HepG2 (cell line): ENCODE data around the gene GATD1. TPM values are rescaled to one million over a fixed set of nuclear protein-coding genes. Genes with fewer than 3 reads are reported as not detected.

Source experiments
- FOSL1 ChIP-seq: sonication (generic); formaldehyde crosslinking; IDR thresholded peaks from 2 replicates; pipeline ENCODE4 v1.9.0; 2021; ENCODE audit warnings: missing genetic modification reagents, borderline replicate concordance
- HNF1A ChIP-seq, 2 experiments: sonication (generic) in 1 of 2; formaldehyde crosslinking in 1 of 2; IDR thresholded peaks; 2 replicates each; pipeline versions ENCODE4 v1.4.0 to v1.6.1; 2016 to 2020; ENCODE audit warnings: borderline replicate concordance in 1 of 2, low read depth in 1 of 2, mild to moderate bottlenecking in 1 of 2, missing genetic modification reagents in 1 of 2
- KAT2B ChIP-seq: fragments of 150-350 bp; IDR thresholded peaks from 2 replicates; pipeline ENCODE4 v1.6.1; 2014; ENCODE audit warnings: low read depth, low read length, borderline replicate concordance
- KDM5B ChIP-seq: sonication (generic); formaldehyde crosslinking; IDR thresholded peaks from 2 replicates; pipeline ENCODE4 v1.4.0; 2020; ENCODE audit warnings: missing genetic modification reagents, mild to moderate bottlenecking, borderline replicate concordance
- POLR2G ChIP-seq: fragments of 200-400 bp; formaldehyde crosslinking; IDR thresholded peaks from 2 replicates; pipeline ENCODE4 v1.6.1; 2018; ENCODE audit warnings: mild to moderate bottlenecking, low read depth, low read length, moderate library complexity
- RFX3 ChIP-seq: IDR thresholded peaks from 2 replicates; pipeline ENCODE4 v1.6.1; 2016; ENCODE audit warnings: missing biosample characterization, missing genetic modification reagents
- STAT6 ChIP-seq: sonication (generic); formaldehyde crosslinking; IDR thresholded peaks from 2 replicates; pipeline ENCODE4 v1.4.0; 2020; ENCODE audit warnings: missing genetic modification reagents, mild to moderate bottlenecking, borderline replicate concordance
- TBP ChIP-seq: sonication (generic); formaldehyde crosslinking; IDR thresholded peaks from 2 replicates; pipeline ENCODE4 v1.5.0; 2020; ENCODE audit warnings: missing genetic modification reagents
- ZBTB20 ChIP-seq: sonication (generic); formaldehyde crosslinking; IDR thresholded peaks from 2 replicates; pipeline ENCODE4 v1.8.1; 2023; ENCODE audit warnings: missing genetic modification reagents, low read depth, mild to moderate bottlenecking, borderline replicate concordance
- ZNF205 ChIP-seq: IDR thresholded peaks from 2 replicates; pipeline ENCODE4 v1.6.1; 2018; ENCODE audit warnings: missing biosample characterization, missing genetic modification reagents
- ZNF609 ChIP-seq: sonication (generic); formaldehyde crosslinking; IDR thresholded peaks from 2 replicates; pipeline ENCODE4 v1.4.0; 2020; ENCODE audit warnings: mild to moderate bottlenecking, missing genetic modification reagents, borderline replicate concordance
- ZNF674 ChIP-seq: sonication (generic); formaldehyde crosslinking; IDR thresholded peaks from 2 replicates; pipeline ENCODE4 v1.5.0; 2020; ENCODE audit warnings: low read depth, mild to moderate bottlenecking, missing genetic modification reagents
- ZNF724P ChIP-seq: sonication (generic); formaldehyde crosslinking; IDR thresholded peaks from 2 replicates; pipeline ENCODE4 v1.8.0; 2022; ENCODE audit warnings: missing genetic modification reagents, borderline replicate concordance
- ZNF780A ChIP-seq: sonication (generic); formaldehyde crosslinking; IDR thresholded peaks from 2 replicates; pipeline ENCODE4 v1.8.0; 2022; ENCODE audit warnings: mild to moderate bottlenecking, missing genetic modification reagents, moderate library complexity
- ZSCAN29 ChIP-seq: sonication (generic); formaldehyde crosslinking; conservative IDR thresholded peaks from 2 replicates; pipeline ENCODE4 v1.4.0; 2020; ENCODE audit warnings: mild to moderate bottlenecking, missing genetic modification reagents
- polyA plus RNA-seq, 8 experiments: library from polyadenylated mRNA; depleted of rRNA in 3 of 8; stranded (reverse) in 7 of 8; unstranded in 1 of 8; fragments of >200 nt; fragmentation: Illumina TruSeq in 4 of 8; extraction: Trizol in 4 of 8; gene quantifications; 2 replicates each; pipeline versions ENCODE4 v1.2.1 to v1.2.3, GENCODE V29; 2011 to 2016; ENCODE audit warnings: low read depth in 4 of 8, missing spikeins in 1 of 8, mixed read lengths in 1 of 8; ENCODE audit not compliant: insufficient read depth in 1 of 8
- total RNA-seq, 5 experiments: library from RNA; depleted of rRNA; stranded (reverse); fragments of >200 nt; fragmentation: Illumina TruSeq; extraction: Trizol; gene quantifications; 2 replicates each; pipeline ENCODE4 v1.2.3, GENCODE V29; 2016; ENCODE audit warnings: low read depth in 1 of 5

GATD1 gene
- total and polyA plus RNA-seq, 2 of the 13 experiments (the other 11 are each of a cell fraction or from before 2014, with no cell fraction given) = 31.3 to 60.5 TPM

- TF ChIP-seq HNF1A (IDR thresholded peaks at IDR 0.05; ENCODE audit: low read depth) = no peak
- 0 out of 2 replicates have a peak, but pooled peaks have one; percentile 27 for TF ChIP-seq HNF1A (CRISPR knock-in tag; IDR thresholded peaks at IDR 0.05; ENCODE audit: borderline replicate concordance)
- TF ChIP-seq ZNF205 (CRISPR knock-in tag) = no peak
- 0 out of 2 replicates have a peak, but pooled peaks have one; percentile 22 for TF ChIP-seq ZSCAN29 (CRISPR knock-in tag)
- 0 out of 2 replicates have a peak, but pooled peaks have one; percentile 14 for TF ChIP-seq POLR2G
- TF ChIP-seq ZNF724P (CRISPR knock-in tag) = 0 out of 2 replicates have a peak, but pooled peaks have one; percentile 16
- no peak for TF ChIP-seq ZNF780A (CRISPR knock-in tag)
- TF ChIP-seq STAT6 (CRISPR knock-in tag) = no peak
- TF ChIP-seq ZNF674 (CRISPR knock-in tag) = no peak
- 0 out of 2 replicates have a peak, but pooled peaks have one; percentile 24 for TF ChIP-seq ZNF609 (CRISPR knock-in tag)
- peak; percentile 80 for TF ChIP-seq RFX3 (CRISPR knock-in tag)
- no peak for TF ChIP-seq FOSL1 (CRISPR knock-in tag)
- TF ChIP-seq ZBTB20 (CRISPR knock-in tag) = peak; percentile 51; the same call in 1 of the 2 replicates
- TF ChIP-seq KAT2B = no peak
- TF ChIP-seq TBP = no peak
- TF ChIP-seq KDM5B (CRISPR knock-in tag) = 0 out of 2 replicates have a peak, but pooled peaks have one; percentile 13
Observed at GRCh38 chr11:797296-798092, 20.2 kb upstream of the GATD1 start (continued).
